KG1 (cell line): ENCODE data around the gene ZNF74.
"Not testable (repeated sequence)": the region's sequence is repeated elsewhere in the genome, so short reads cannot be mapped to it uniquely, and the experiment has no call there.

Experiments used
- DNase-seq: peaks from one replicate; lab custom pipeline; 2025; lab: John Stamatoyannopoulos, UW

The ZNF74 gene

GRCh38 chr22:20376281-20376680, 17.7 kb upstream of the ZNF74 start:
- DNase-seq = not testable (repeated sequence)

- DNase-seq = not testable (repeated sequence)
These were observed 17.0 kb upstream of the ZNF74 start for GRCh38 chr22:20376983-20377382.

DNA sequence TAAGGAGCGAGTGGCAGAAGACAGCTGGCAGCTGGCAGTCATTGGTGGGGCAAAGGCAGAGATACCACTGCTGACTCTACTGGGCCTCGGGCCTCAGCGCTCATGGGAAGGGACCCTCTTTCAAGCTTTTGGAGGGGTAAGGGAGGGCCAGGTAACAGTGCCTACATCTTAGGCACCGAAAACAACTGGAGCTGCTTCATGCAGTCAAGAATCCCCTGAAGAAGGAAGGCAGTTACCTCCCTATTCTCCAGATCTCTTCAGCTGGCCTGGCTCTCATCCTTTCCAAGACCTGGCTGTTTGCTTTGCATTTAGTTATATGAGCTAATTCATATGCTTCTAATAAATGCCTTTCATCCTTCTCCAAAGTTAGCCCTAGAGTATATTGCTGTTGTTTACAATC, 15.8 kb upstream of the ZNF74 start:
- no peak for DNase-seq

GRCh38 chr22:20378684-20379083, 15.3 kb upstream of the ZNF74 start:
- DNase-seq = not testable (repeated sequence)

DNA sequence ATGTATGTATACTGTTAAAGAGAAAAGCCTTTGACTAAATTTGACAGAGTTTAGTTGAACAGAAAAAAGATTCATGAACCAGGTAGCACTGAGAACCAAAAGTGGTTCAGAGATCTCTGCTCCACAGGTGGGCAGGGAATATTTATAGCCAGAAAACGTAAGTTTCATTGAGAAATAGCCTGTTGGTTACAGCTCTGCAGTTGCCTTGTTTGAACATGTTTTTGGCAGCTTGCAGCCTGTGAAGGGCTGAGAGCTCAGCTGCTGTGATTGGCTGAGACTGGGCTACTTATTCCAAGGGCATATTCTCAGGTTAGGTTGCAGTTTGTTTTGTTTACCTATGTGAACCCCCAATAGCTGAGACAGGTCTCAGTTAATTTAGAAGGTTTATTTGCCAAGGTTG, 13.5 kb upstream of the ZNF74 start:
- DNase-seq = no peak

DNA sequence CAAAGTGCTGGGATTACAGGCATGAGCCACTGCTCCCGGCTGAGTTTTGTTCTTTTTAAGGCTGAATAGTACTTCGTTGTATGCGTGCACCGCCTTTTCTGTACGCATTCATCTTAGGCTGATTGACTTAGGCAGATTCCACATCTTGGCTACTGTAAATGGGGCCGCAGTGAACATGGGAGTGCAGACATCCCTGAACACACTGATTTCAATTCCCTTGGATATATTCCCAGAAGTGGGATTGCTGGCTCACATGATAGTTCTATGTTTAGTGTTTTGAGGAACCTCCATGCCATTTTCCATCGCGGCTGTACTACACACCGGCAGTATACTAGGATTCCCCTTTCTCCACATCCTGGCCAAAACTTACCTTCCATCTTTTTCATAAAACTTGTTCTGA, 10.4 kb upstream of the ZNF74 start:
- DNase-seq = no peak

DNA sequence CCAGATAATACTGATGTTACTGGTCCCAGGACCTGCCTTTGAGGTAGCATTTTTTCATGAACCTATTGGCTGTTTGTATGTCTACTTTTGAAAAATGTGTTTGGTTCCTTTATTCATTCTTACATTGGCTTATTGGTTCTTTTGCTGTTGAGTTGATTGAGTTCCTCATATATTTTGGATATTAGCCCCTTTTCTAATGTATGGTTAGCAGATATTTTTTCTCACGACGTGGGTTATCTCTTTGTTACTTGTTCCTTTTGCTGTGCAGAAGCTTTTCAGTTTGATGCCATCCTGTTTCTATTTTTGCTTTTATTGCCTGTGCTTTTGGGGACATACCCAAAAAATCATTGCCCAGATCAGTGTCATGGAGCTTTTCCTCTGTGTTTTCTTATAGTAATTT, 9.8 kb upstream of the ZNF74 start:
- DNase-seq = no peak

DNA sequence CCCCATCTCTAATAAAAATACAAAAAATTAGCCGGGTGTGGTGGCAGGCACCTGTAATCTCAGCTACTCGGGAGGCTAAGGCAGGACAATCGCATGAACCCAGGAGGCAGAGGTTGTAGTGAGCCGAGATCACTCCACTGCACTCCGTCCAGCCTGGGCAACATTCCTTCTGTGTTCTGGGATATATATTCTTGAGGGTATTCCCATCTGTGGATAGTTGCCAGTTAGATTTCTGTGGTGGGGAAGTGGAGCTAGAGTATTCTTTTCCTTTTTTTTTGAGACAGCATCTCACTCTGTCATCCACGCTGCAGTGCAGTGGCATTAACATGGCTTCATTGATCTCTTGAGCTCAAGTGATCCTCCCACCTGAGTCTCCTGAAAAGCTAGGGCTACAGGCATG, 9.1 kb upstream of the ZNF74 start:
- no peak for DNase-seq

DNA sequence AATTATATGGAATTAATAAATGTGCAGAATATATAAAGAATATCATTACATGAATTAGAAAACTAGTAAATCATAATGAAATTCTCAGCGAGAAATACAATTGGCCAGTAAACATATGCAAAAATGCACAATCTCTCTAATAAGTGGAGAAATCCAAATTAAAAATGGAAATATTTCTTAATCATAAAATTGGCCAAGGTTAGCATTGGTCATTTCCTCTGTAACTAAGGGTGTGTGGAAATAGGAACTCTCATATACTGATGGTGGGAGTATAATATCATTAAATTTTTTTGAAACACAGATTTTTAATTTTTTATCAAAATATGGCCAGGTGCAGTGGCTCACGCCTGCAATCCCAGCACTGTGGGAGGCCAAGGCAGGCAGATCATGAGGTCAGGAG, 7.6 kb upstream of the ZNF74 start:
- DNase-seq = no peak

- DNase-seq = no peak
These were observed 7.0 kb upstream of the ZNF74 start for GRCh38 chr22:20386972-20387371.

DNA sequence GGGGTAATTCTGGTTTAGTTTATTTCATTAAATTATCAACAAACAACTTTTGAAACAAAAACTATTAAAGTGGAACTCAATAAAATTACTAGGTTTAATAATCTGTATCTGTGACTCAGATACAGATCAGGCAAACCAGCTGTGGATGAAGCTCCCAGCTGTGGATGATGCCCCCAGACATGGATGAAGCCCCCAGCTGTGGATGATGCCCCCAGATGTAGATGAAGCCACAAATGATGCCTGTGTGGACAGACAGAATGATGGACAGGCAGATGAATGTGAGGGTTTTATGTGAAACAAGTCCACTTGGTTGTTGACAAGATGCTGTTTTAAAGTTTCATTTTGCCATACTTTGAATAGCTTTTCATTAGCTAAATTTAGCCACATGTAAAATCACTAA, 5.8 kb upstream of the ZNF74 start:
- DNase-seq = no peak

DNA sequence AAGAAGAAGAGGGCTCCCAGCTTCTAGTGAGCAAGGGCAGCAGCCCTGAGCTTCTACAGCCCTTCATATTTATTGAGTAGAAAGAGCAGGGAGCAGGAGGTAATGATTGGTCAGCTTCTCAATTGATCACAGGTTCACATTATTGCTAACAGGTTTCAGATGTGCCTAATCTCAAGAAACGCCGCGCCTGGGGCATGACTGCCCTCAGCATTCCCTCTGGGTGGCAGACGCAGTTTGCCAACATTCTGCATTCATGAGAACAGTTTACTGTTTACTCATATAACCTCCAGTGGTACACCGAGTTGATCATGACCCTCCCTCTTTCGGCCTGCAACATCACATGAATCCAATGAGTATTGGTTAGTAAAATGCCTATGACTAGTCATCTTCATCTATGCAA, 4.7 kb upstream of the ZNF74 start:
- DNase-seq = no peak

GRCh38 chr22:20390394-20390907, 3.5 kb upstream of the ZNF74 start:
- DNase-seq = no peak

DNA sequence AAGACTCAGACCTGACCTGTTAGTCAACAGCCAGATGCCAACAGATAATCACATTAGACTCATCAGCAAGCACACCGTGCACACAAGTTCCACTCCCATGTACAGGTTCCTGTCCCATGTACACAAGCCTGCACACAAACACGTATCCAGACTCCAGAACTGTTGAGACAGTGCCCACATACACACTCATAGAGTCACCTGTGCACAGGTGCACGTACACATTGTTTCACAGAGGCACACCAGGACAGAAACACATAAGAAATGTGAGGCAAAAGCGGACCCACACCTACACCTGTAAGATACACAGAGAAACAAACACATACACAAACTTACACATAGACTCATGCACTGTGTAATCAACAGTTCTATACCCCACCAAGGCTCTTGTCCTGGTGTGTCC, 2.7 kb upstream of the ZNF74 start:
- no peak for DNase-seq

- not testable (repeated sequence) for DNase-seq
These were observed 1.5 kb upstream of the ZNF74 start for GRCh38 chr22:20392365-20392881.

DNA sequence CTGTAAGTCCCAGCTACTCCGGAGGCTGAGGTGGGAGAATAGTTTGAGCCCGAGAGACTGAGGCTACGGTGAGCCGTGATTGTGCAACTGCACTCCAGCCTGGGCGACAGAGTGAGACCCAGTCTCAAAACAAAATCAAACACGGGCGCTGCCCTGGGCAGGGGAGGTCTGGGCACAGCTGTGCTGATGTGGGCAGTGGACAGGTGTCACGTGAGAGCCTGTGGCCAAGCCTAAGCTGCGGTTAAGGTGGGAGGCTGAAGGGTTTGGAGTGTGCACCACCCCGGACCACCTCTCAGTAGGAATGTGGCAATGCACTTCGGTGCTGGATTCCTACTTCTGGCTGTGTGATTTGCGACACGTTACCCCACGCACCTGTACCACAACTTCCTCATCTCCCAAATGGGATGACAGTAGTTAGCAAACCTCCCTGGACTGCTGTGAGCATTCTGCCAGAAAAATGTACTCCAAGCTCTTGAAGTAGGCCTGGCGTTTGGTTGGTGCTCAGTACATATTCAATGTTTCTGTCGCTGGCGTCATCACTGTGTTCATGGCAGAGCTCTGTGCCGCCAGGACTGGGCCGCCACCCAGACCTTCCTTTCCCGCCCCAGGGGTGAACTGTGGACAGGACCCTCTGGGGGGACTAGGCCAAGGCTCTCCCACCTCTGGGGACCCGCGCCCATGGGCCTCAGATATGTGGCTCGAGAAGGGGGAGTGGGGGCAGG, 807 bp upstream of the ZNF74 start:
- DNase-seq = no peak

DNA sequence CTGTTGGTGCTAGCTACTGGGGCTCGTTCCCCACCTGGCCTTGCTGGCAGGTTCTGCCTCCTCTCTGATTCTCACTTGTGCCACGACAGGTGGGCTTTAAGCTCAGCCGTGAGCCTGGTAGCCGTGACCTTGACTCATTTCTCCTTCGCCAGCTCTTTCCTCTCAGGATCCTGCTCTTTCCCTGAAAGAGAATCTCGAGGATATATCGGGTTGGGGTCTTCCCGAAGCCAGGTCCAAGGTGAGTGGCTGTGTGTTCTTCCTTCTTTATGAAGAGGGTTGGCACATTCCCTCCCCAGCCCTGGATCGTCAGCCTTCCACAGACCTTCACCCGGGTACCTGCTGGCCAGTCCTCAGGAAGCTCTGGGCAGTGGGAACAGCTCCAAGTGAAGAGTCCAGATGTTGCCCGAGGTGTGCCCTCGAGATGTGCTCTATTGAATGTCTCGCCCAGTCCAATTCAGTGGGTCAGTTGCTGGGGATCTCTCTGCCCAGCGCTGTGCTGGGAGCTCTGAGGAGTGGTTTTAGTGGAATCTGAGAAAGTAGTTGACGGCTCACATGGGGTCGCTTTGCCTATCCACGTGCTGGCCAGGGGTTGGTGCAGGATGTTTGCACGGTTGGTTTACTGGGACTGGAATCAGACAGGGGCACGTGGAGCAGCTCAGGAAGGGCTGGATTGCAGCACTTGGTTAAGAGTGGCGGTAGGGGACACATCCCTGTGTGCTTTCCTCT, 1.4 kb downstream of the ZNF74 start:
- DNase-seq = no peak

- no peak for DNase-seq
These were observed 1.9 kb downstream of the ZNF74 start for GRCh38 chr22:20395907-20396287.

DNA sequence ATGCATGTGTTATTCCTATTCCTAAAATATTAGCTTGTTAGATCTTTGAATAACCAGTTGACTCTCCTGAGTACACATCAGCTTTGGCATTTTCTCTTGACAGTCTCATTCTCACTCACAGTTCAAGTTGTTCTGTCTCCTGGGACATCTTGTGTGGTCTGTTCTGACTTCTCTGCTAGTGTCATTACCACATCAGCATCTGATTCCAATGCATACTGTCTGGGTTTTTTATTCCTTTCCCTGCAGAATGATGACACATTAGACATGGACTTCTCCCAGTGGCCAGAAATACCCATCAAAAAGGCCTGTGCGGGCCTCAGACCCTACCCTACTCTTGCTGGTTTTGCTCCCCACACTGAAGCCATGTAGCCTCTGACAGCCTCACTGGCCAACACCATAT, 2.7 kb downstream of the ZNF74 start:
- no peak for DNase-seq

- no peak for DNase-seq
These were observed 3.5 kb downstream of the ZNF74 start for GRCh38 chr22:20397498-20397897.

GRCh38 chr22:20398420-20398819, 4.5 kb downstream of the ZNF74 start:
- no peak for DNase-seq

DNA sequence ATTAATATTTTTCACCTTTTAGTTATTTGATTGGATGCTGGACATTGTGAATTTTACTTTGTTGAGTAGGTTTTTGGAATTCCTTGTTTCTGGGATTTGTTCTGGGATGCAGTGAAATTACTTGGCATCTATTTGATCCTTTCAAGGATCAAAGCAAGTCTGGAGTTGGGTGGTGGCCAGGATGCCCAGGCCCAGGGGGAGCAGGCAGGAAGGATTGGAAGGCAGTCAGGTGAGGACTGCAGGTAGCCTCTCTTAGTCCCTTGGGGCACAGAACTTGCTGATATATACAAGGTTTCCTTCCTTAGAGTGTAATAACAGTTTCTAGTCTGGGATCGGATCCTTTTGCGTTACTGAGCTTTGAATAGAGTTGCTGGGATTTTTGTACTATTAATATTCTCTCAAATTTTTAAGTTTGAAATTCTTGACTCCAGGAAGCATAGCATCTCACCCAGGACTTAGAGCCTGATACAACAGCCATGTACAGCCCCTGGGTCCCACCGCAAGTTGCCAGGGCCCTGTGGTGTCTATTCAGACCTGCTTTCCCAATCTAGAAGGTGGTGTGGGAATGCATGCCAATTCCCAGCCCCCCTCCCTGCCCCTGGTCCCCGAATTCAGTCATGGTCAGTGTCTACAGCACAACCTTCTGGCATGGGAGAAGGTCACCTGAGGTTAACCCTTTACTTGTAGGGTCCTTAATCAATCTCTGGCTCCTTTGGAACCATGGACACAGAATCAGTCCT, 6.1 kb downstream of the ZNF74 start:
- DNase-seq = no peak
